K562 (cell line): ENCODE measurements around the gene HIPK2. TPM values are rescaled to one million over a fixed set of nuclear protein-coding genes. Genes with fewer than 3 reads are reported as not detected.

ENCODE experiments used
- ATAC-seq: fragments of 200-7000 bp; cut with Tn5 transposase; 3 replicates; pipeline ENCODE4 v1.9.1; 2020; ENCODE audit warnings: moderate library complexity
- BruUV-seq: library from RNA; stranded (reverse); fragments of 400-500 nt; replicated peaks from 2 replicates; lab custom pipeline; 2021; lab: Mats Ljungman, UMichigan
- CTCF ChIA-PET: fragments of 300-600 bp; formaldehyde crosslinking; extraction: SDS; loops from one replicate; lab custom pipeline; 2021; ENCODE audit warnings: low intra/inter-chr PET ratio; lab: Yijun Ruan, JAX
- POLR2A ChIA-PET: fragments of 300-600, 350-650 bp; sonication (Branson Sonifier 250); formaldehyde crosslinking; extraction: SDS; loops from one replicate; lab custom pipeline; 2021; ENCODE audit warnings: antibody characterized with exemption, inconsistent platforms; lab: Yijun Ruan, JAX
- DNase-seq, 4 experiments: peaks; one replicate each; pipeline versions ENCODE4 v3.0.0 to v3.0.0-alpha.2; 2011 to 2018; ENCODE audit warnings: low spot score in 3 of 4, mixed read lengths in 3 of 4; ENCODE audit errors: extremely low read depth in 1 of 4
- FAIRE-seq: peaks from 2 replicates; lab custom pipeline; 2011; peaks lifted over from hg19 to GRCh38; lab: Jason Lieb, UNC
- H2AFZ ChIP-seq: 2 replicates; pipeline ENCODE4 v1.6.0; 2011; ENCODE audit warnings: low read depth, low read length, control low read depth, inconsistent platforms
- H3K27ac ChIP-seq: fragments of 200-600 bp; 3 replicates; pipeline ENCODE4 v1.8.0; 2011; ENCODE audit warnings: low read depth, mild to moderate bottlenecking, control low read depth, inconsistent platforms, low read length, moderate library complexity, mixed read lengths; ENCODE audit errors: extremely low read depth
- H3K27me3 ChIP-seq, 2 experiments: fragments of 300-600 bp in 1 of 2; 2 replicates in 1 of 2; 3 replicates in 1 of 2; pipeline versions ENCODE4 v1.6.0 to v1.8.0; 2011; ENCODE audit warnings: inconsistent platforms in 2 of 2, low read length in 2 of 2, mild to moderate bottlenecking in 1 of 2, mixed read lengths in 1 of 2, moderate library complexity in 1 of 2; ENCODE audit not compliant: control insufficient read depth in 2 of 2, insufficient read depth in 2 of 2
- H3K36me3 ChIP-seq: fragments of 300-600 bp; 3 replicates; pipeline ENCODE4 v1.8.0; 2011; ENCODE audit warnings: mild to moderate bottlenecking, low read length, inconsistent platforms; ENCODE audit not compliant: control insufficient read depth, insufficient read depth
- H3K4me1 ChIP-seq, 2 experiments: fragments of 200-600 bp in 1 of 2; replicated peaks in 1 of 2; 2 replicates in 1 of 2; 3 replicates in 1 of 2; pipeline versions ENCODE4 v1.5.1 to v1.8.0; 2011; ENCODE audit warnings: inconsistent platforms in 2 of 2, low read length in 2 of 2, mild to moderate bottlenecking in 1 of 2, mixed read lengths in 1 of 2, moderate library complexity in 1 of 2; ENCODE audit not compliant: control insufficient read depth in 2 of 2, insufficient read depth in 2 of 2
- H3K4me2 ChIP-seq: 2 replicates; pipeline ENCODE4 v1.6.1; 2011; ENCODE audit warnings: low read length, control low read depth, inconsistent platforms, mixed read lengths; ENCODE audit not compliant: insufficient read depth
- H3K4me3 ChIP-seq: fragments of 200-600 bp; sonication (generic), shearing (Covaris generic); 2 replicates; pipeline ENCODE4 v1.5.1; 2016; ENCODE audit warnings: control low read depth, inconsistent platforms
- H3K79me2 ChIP-seq: fragments of 200-600 bp; 3 replicates; pipeline ENCODE4 v1.8.0; 2011; ENCODE audit warnings: low read length, inconsistent platforms; ENCODE audit not compliant: control insufficient read depth, insufficient read depth
- H3K9ac ChIP-seq, 2 experiments: 2 replicates each; pipeline versions ENCODE4 v1.6.0 to v1.6.1; 2011; ENCODE audit warnings: low read depth in 2 of 2, low read length in 2 of 2, control low read depth in 1 of 2, inconsistent platforms in 1 of 2, mild to moderate bottlenecking in 1 of 2, mixed read lengths in 1 of 2; ENCODE audit not compliant: insufficient read depth in 1 of 2
- H3K9me1 ChIP-seq: one replicate; pipeline ENCODE4 v1.6.0; 2011; ENCODE audit warnings: inconsistent platforms, mild to moderate bottlenecking, low read length, moderate library complexity; ENCODE audit not compliant: control insufficient read depth, insufficient read depth
- H3K9me3 ChIP-seq: replicated peaks from 2 replicates; pipeline ENCODE4 v1.5.1; 2011; ENCODE audit warnings: low read depth, low read length, inconsistent platforms; ENCODE audit not compliant: control insufficient read depth, insufficient read depth
- H4K20me1 ChIP-seq: replicated peaks from 2 replicates; pipeline ENCODE4 v1.6.1; 2011; ENCODE audit warnings: low read length, inconsistent platforms, mixed read lengths; ENCODE audit not compliant: control insufficient read depth, insufficient read depth
- CBFA2T3 ChIP-seq: fragments of 450-650 bp; IDR thresholded peaks from 2 replicates; pipeline ENCODE4 v1.6.1; 2017
- SPI1 ChIP-seq: IDR thresholded peaks from 2 replicates; pipeline ENCODE4 v1.6.1; 2011; ENCODE audit warnings: low read depth, low read length, control low read depth, borderline replicate concordance
- ZFPM2 ChIP-seq: fragments of 250-450 bp; sonication (Bioruptor Pico); IDR thresholded peaks from 2 replicates; pipeline ENCODE4 v1.5.1; 2022; ENCODE audit warnings: mild to moderate bottlenecking
- ZNF217 ChIP-seq: sonication (generic); formaldehyde crosslinking; IDR thresholded peaks from 2 replicates; pipeline ENCODE4 v1.8.0; 2022; ENCODE audit warnings: mild to moderate bottlenecking, missing genetic modification reagents
- ZNF76 ChIP-seq: fragments of 250-450 bp; sonication (Bioruptor Pico); IDR thresholded peaks from 2 replicates; pipeline ENCODE4 v1.4.0; 2020; ENCODE audit warnings: mild to moderate bottlenecking, moderate library complexity, borderline replicate concordance
- WGBS: fragments of 100-300 bp; shearing (Covaris generic); methylation state at CpG from one replicate; pipeline ENCODE4 v1.1.6; 2016; ENCODE audit warnings: low coverage, mixed read lengths; ENCODE audit not compliant: insufficient coverage; ENCODE audit errors: missing lambda C conversion rate; 5-methylcytosine and 5-hydroxymethylcytosine counted together
- in situ Hi-C: fragments of 300-500 bp; cut with MboI; formaldehyde crosslinking; loops from 4 replicates; pipeline ENCODE4 v1.15.0; 2018; ENCODE audit warnings: inconsistent platforms, mixed read lengths
- intact Hi-C: fragments of 100-400 bp; cut with micrococcal nuclease; formaldehyde crosslinking; loops from 2 replicates; pipeline ENCODE4 v1.14.2; 2022
- polyA plus RNA-seq, 8 experiments: library from polyadenylated mRNA; depleted of rRNA in 4 of 8; stranded (reverse) in 5 of 8; unstranded in 3 of 8; fragments of >200 nt; fragmentation: Nextera tagmentation in 2 of 8; fragmentation: Illumina TruSeq in 1 of 8; extraction: Ambion mirVana in 2 of 8; extraction: Trizol in 1 of 8; gene quantifications; 2 replicates each; pipeline versions ENCODE4 v1.2.1 to v1.2.3, GENCODE V29; 2011 to 2014; ENCODE audit warnings: inconsistent platforms in 1 of 8, missing spikeins in 1 of 8
- total RNA-seq, 7 experiments: library from RNA; depleted of rRNA in 6 of 7; stranded (reverse); fragments of >200 nt in 6 of 7; fragmentation: Illumina TruSeq in 2 of 7; extraction: Trizol in 2 of 7; gene quantifications; 2 replicates each; pipeline versions ENCODE4 v1.2.1 to v1.2.3, GENCODE V29; 2011 to 2021; ENCODE audit warnings: low replicate concordance in 1 of 7
- TF ChIP-seq, protein P1 (sequence below), 2 experiments: fragments of 450-650 bp in 1 of 2; IDR thresholded peaks; 2 replicates each; pipeline ENCODE4 v1.6.1; 2011 to 2017; ENCODE audit warnings: low read depth in 2 of 2, antibody characterized with exemption in 1 of 2, borderline replicate concordance in 1 of 2, low read length in 1 of 2, mild to moderate bottlenecking in 1 of 2, mixed read lengths in 1 of 2; ENCODE audit not compliant: control insufficient read depth in 1 of 2
- TF ChIP-seq, protein P2 (sequence below): fragments of 450-650 bp; conservative IDR thresholded peaks from 2 replicates; pipeline ENCODE4 v1.6.1; 2016; ENCODE audit warnings: missing genetic modification characterization, low read depth, mild to moderate bottlenecking, control low read depth, missing compliant biosample characterization
- TF ChIP-seq, protein P3 (sequence below): sonication (generic); IDR thresholded peaks from 2 replicates; pipeline ENCODE4 v1.6.1; 2016

Gene HIPK2
- total and polyA plus RNA-seq, 9 of the 15 experiments (the other 6 are each of a cell fraction or from before 2014, with no cell fraction given): 0.69 to 19.8 (median 5.1) TPM

DNA sequence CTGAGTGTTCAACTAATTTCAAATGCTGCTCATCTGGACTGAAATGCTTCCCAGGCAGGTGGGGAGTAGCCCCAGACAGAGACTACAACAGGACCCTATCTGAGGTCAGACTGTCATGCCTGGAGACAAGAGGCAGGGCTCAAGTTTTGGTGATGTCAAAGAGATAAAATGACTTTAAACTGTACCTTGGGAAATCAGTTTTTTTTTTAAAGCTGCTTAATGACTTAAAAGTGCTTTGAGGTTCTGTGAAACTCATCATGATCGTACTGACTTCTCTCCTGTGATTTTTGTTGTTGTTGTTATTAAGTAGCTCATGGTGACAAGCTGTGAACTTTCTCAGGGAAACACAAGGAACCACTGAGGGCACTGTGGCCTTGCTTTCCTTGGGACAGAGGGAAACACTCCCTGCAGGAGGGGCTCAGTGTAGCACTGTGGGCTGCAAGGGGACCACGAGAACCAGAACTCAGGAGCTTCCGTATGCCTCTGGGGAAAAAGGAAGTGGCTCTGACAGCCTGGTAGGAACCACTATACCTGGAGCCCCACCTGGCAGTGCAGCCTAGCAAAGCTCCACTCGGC is 9.5 kb downstream of the HIPK2 start:
- H3K4me2 ChIP-seq: no peak overlapping the region
- no peak overlapping the region for H2AFZ ChIP-seq
- DNase-seq: no peak
- 43% methylated on average over 4 of the region's 4 CpGs for WGBS
- TF ChIP-seq ZFPM2 (no peak), ZNF217 (CRISPR knock-in tag) (no peak), ZNF76 (CRISPR knock-in tag) (no peak), SPI1 (peak; percentile 75), CBFA2T3 (no peak)
- TF ChIP-seq, protein P1, sequence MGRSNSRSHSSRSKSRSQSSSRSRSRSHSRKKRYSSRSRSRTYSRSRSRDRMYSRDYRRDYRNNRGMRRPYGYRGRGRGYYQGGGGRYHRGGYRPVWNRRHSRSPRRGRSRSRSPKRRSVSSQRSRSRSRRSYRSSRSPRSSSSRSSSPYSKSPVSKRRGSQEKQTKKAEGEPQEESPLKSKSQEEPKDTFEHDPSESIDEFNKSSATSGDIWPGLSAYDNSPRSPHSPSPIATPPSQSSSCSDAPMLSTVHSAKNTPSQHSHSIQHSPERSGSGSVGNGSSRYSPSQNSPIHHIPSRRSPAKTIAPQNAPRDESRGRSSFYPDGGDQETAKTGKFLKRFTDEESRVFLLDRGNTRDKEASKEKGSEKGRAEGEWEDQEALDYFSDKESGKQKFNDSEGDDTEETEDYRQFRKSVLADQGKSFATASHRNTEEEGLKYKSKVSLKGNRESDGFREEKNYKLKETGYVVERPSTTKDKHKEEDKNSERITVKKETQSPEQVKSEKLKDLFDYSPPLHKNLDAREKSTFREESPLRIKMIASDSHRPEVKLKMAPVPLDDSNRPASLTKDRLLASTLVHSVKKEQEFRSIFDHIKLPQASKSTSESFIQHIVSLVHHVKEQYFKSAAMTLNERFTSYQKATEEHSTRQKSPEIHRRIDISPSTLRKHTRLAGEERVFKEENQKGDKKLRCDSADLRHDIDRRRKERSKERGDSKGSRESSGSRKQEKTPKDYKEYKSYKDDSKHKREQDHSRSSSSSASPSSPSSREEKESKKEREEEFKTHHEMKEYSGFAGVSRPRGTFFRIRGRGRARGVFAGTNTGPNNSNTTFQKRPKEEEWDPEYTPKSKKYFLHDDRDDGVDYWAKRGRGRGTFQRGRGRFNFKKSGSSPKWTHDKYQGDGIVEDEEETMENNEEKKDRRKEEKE (IDR thresholded peaks at IDR 0.05; ENCODE audit: borderline replicate concordance in 1 of 2, control insufficient read depth in 1 of 2, low read depth in 2 of 2, low read length in 1 of 2): no peak
- TF ChIP-seq, protein P2, sequence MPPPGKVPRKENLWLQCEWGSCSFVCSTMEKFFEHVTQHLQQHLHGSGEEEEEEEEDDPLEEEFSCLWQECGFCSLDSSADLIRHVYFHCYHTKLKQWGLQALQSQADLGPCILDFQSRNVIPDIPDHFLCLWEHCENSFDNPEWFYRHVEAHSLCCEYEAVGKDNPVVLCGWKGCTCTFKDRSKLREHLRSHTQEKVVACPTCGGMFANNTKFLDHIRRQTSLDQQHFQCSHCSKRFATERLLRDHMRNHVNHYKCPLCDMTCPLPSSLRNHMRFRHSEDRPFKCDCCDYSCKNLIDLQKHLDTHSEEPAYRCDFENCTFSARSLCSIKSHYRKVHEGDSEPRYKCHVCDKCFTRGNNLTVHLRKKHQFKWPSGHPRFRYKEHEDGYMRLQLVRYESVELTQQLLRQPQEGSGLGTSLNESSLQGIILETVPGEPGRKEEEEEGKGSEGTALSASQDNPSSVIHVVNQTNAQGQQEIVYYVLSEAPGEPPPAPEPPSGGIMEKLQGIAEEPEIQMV (tag): no peak
- TF ChIP-seq, protein P3, sequence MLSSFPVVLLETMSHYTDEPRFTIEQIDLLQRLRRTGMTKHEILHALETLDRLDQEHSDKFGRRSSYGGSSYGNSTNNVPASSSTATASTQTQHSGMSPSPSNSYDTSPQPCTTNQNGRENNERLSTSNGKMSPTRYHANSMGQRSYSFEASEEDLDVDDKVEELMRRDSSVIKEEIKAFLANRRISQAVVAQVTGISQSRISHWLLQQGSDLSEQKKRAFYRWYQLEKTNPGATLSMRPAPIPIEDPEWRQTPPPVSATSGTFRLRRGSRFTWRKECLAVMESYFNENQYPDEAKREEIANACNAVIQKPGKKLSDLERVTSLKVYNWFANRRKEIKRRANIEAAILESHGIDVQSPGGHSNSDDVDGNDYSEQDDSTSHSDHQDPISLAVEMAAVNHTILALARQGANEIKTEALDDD: no peak
- TF ChIP-seq, all 486 proteins: peak for 1
- Histone ChIP-seq H3K9me3 (no peaks in the 10 kb centered on the region), H3K79me2 (peaks cover 2% of the 10 kb centered on the region; the same call in 1 of the 3 replicates), H3K36me3 (peaks cover 7% of the 10 kb centered on the region; the same call in 1 of the 3 replicates), H3K27me3 (no peaks in the 10 kb centered on the region; a peak in 1 of 5 replicates), H3K9me1 (peaks cover 4% of the 10 kb centered on the region), H3K4me3 (no peak overlapping the region), H3K4me1 (peaks cover 0 to 3% of the 10 kb centered on the region in 2 experiments; a peak in 3 of 5 replicates), H3K9ac (peak overlapping the region in 1 of 2 experiments; percentile 26; a peak in 1 of 4 replicates), H4K20me1 (peaks cover 24% of the 10 kb centered on the region), H3K27ac (no peak overlapping the region)
- ChIA-PET POLR2A (interaction anchor here (0.6 to 2.2 kb wide), 7 partner anchors 9 to 208 kb away, joined by 3 to 7 read pairs (median 4); partner anchors contain the start of gene HIPK2), CTCF (no interaction called here)
- BruUV-seq: no TSS peak
- FAIRE-seq: no peak
- in situ Hi-C loops (no loop called here), intact Hi-C loops (no loop called here)
- peak; percentile 30; the same call in 2 of the 3 replicates for ATAC-seq
